ENCODE data around the gene CAMTA1. TPM values are rescaled to one million over a fixed set of nuclear protein-coding genes. Genes with fewer than 3 reads are reported as not detected.
A peak's percentile ranks its signal among the peaks of the same experiment; 100 is the strongest.
"Not testable (repeated sequence)": the region's sequence is repeated elsewhere in the genome, so short reads cannot be mapped to it uniquely, and the experiment has no call there.

Gene CAMTA1
- total and polyA plus RNA-seq, 9 of the 15 experiments (the other 6 are each of a cell fraction or from before 2014, with no cell fraction given) = 43.9 to 161 (median 65.9) TPM

GRCh38 chr1:7598058-7598457 is 812.8 kb downstream of the CAMTA1 start:
- in situ Hi-C loops (cut with MboI) = not testable (repeated sequence)
- 0% methylated on average over 2 of the region's 3 CpGs for WGBS (ENCODE audit: insufficient coverage, low coverage, missing lambda C conversion rate)

GRCh38 chr1:7604906-7605305 is 819.7 kb downstream of the CAMTA1 start:
- H2AFZ ChIP-seq (ENCODE audit: low read depth, low read length); BruUV-seq (replicated peaks); H3K27ac ChIP-seq (ENCODE audit: extremely low read depth, low read depth, low read length); H3K4me2 ChIP-seq (ENCODE audit: insufficient read depth, low read length); H3K9me1 ChIP-seq (ENCODE audit: control insufficient read depth, insufficient read depth, low read length); H3K9me3 ChIP-seq (replicated peaks; ENCODE audit: control insufficient read depth, insufficient read depth, low read depth, low read length); DNase-seq (ENCODE audit: extremely low read depth in 1 of 4, low spot score in 3 of 4); H3K4me1 ChIP-seq (replicated peaks in 1 of 2; ENCODE audit: control insufficient read depth in 2 of 2, insufficient read depth in 2 of 2, low read length in 2 of 2); intact Hi-C loops (cut with micrococcal nuclease); H3K79me2 ChIP-seq (ENCODE audit: control insufficient read depth, insufficient read depth, low read length); H3K4me3 ChIP-seq; ATAC-seq; FAIRE-seq; H3K9ac ChIP-seq (ENCODE audit: insufficient read depth in 1 of 2, low read depth in 2 of 2, low read length in 2 of 2); H4K20me1 ChIP-seq (replicated peaks; ENCODE audit: control insufficient read depth, insufficient read depth, low read length); H3K36me3 ChIP-seq (ENCODE audit: control insufficient read depth, insufficient read depth, low read length); CTCF ChIA-PET (ENCODE audit: low intra/inter-chr PET ratio); H3K27me3 ChIP-seq (ENCODE audit: control insufficient read depth in 2 of 2, insufficient read depth in 2 of 2, low read length in 2 of 2); in situ Hi-C loops (cut with MboI): not testable (repeated sequence)
- POLR2A ChIA-PET = interaction anchor here (0.7 kb wide), 1 partner anchor 130 kb away, joined by 3 read pairs; no protein-coding TSS in a partner anchor
- WGBS (ENCODE audit: insufficient coverage, low coverage, missing lambda C conversion rate) = 0% methylated on average over 6 of the region's 6 CpGs

More at GRCh38 chr1:7598058-7598457, 812.8 kb downstream of the CAMTA1 start:
- Histone ChIP-seq H4K20me1 (replicated peaks; ENCODE audit: control insufficient read depth, insufficient read depth, low read length) (peaks cover 22% of the 10 kb centered on the region), H3K27me3 (ENCODE audit: control insufficient read depth in 2 of 2, insufficient read depth in 2 of 2, low read length in 2 of 2) (peaks cover 0 to 22% of the 10 kb centered on the region in 2 experiments; a peak in 3 of 5 replicates)
- BruUV-seq (replicated peaks); H3K4me3 ChIP-seq; CTCF ChIA-PET (ENCODE audit: low intra/inter-chr PET ratio); DNase-seq (ENCODE audit: extremely low read depth in 1 of 4, low spot score in 3 of 4); FAIRE-seq; H3K9ac ChIP-seq (ENCODE audit: insufficient read depth in 1 of 2, low read depth in 2 of 2, low read length in 2 of 2); POLR2A ChIA-PET; ATAC-seq; H3K79me2 ChIP-seq (ENCODE audit: control insufficient read depth, insufficient read depth, low read length); H3K4me1 ChIP-seq (replicated peaks in 1 of 2; ENCODE audit: control insufficient read depth in 2 of 2, insufficient read depth in 2 of 2, low read length in 2 of 2); H3K9me3 ChIP-seq (replicated peaks; ENCODE audit: control insufficient read depth, insufficient read depth, low read depth, low read length); H3K9me1 ChIP-seq (ENCODE audit: control insufficient read depth, insufficient read depth, low read length); H2AFZ ChIP-seq (ENCODE audit: low read depth, low read length); H3K4me2 ChIP-seq (ENCODE audit: insufficient read depth, low read length); H3K27ac ChIP-seq (ENCODE audit: extremely low read depth, low read depth, low read length); intact Hi-C loops (cut with micrococcal nuclease); H3K36me3 ChIP-seq (ENCODE audit: control insufficient read depth, insufficient read depth, low read length): not testable (repeated sequence)
- peak; percentile 34 for TF ChIP-seq ZNF146 (CRISPR knock-in tag; IDR thresholded peaks at IDR 0.05; ENCODE audit: unreplicated experiment)
